IMR-90 (cell line): Measurements from ENCODE around the gene TMCC1.

ENCODE experiments used
- MXI1 ChIP-seq: IDR thresholded peaks from 2 replicates; pipeline ENCODE4 v1.6.1; 2012; ENCODE audit warnings: low read depth, mild to moderate bottlenecking, low read length, moderate library complexity, borderline replicate concordance
- SMC3 ChIP-seq: fragments of 150-350 bp; IDR thresholded peaks from 2 replicates; pipeline ENCODE4 v1.6.1; 2016; ENCODE audit warnings: low read depth, mild to moderate bottlenecking, antibody characterized with exemption, low read length, moderate library complexity
- TF ChIP-seq, protein P1 (sequence below): conservative IDR thresholded peaks from 2 replicates; pipeline ENCODE4 v1.5.1; 2012; ENCODE audit warnings: mild to moderate bottlenecking, low read depth, low read length, improper control_type of control experiment

GRCh38 chr3:129616291-129616690 lies 277.2 kb downstream of the TMCC1 start:
- TF ChIP-seq MXI1 (no peak), SMC3 (no peak)
- TF ChIP-seq, protein P1, sequence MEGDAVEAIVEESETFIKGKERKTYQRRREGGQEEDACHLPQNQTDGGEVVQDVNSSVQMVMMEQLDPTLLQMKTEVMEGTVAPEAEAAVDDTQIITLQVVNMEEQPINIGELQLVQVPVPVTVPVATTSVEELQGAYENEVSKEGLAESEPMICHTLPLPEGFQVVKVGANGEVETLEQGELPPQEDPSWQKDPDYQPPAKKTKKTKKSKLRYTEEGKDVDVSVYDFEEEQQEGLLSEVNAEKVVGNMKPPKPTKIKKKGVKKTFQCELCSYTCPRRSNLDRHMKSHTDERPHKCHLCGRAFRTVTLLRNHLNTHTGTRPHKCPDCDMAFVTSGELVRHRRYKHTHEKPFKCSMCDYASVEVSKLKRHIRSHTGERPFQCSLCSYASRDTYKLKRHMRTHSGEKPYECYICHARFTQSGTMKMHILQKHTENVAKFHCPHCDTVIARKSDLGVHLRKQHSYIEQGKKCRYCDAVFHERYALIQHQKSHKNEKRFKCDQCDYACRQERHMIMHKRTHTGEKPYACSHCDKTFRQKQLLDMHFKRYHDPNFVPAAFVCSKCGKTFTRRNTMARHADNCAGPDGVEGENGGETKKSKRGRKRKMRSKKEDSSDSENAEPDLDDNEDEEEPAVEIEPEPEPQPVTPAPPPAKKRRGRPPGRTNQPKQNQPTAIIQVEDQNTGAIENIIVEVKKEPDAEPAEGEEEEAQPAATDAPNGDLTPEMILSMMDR = no peak
